KMS-11 (cell line): ENCODE data around the gene UBR4.

Source experiments
- H2AFZ ChIP-seq: fragments of 200-600 bp; sonication (generic); 2 replicates; pipeline ENCODE4 v1.6.1; 2016; ENCODE audit warnings: antibody characterized with exemption, mixed run types, low read depth
- H3K27ac ChIP-seq: fragments of 200-600 bp; sonication (generic); 2 replicates; pipeline ENCODE4 v1.6.1; 2016; ENCODE audit warnings: mild to moderate bottlenecking, mixed run types
- H3K27me3 ChIP-seq: fragments of 200-600 bp; sonication (generic); 2 replicates; pipeline ENCODE4 v1.6.1; 2017; ENCODE audit warnings: mild to moderate bottlenecking, low read depth, mixed run types, moderate library complexity; ENCODE audit not compliant: insufficient read depth
- H3K36me3 ChIP-seq: fragments of 200-600 bp; sonication (generic); 2 replicates; pipeline ENCODE4 v1.6.1; 2017; ENCODE audit warnings: mild to moderate bottlenecking, mixed run types; ENCODE audit not compliant: insufficient read depth
- H3K4me1 ChIP-seq: fragments of 200-600 bp; sonication (generic); 2 replicates; pipeline ENCODE4 v1.6.1; 2016; ENCODE audit warnings: mild to moderate bottlenecking, low read depth, mixed run types; ENCODE audit not compliant: poor library complexity, severe bottlenecking
- H3K4me2 ChIP-seq: fragments of 200-600 bp; sonication (generic); 2 replicates; pipeline ENCODE4 v1.7.0; 2016; ENCODE audit warnings: mild to moderate bottlenecking, mixed run types
- H3K4me3 ChIP-seq: fragments of 200-600 bp; sonication (generic); IDR thresholded peaks from 2 replicates; pipeline ENCODE4 v1.6.1; 2017; ENCODE audit warnings: low read depth, low read length, mixed read lengths; ENCODE audit not compliant: insufficient read depth
- H3K79me2 ChIP-seq: fragments of 200-600 bp; sonication (generic); 2 replicates; pipeline ENCODE4 v1.6.1; 2016; ENCODE audit warnings: low read depth, mixed run types; ENCODE audit not compliant: insufficient read depth
- H3K9ac ChIP-seq: fragments of 200-600 bp; sonication (generic); 2 replicates; pipeline ENCODE4 v1.6.1; 2016; ENCODE audit warnings: mild to moderate bottlenecking, mixed run types
- H4K20me1 ChIP-seq: fragments of 200-600 bp; sonication (generic); 2 replicates; pipeline ENCODE4 v1.6.1; 2016; ENCODE audit warnings: mild to moderate bottlenecking, mixed run types; ENCODE audit not compliant: insufficient read depth
- CTCF ChIP-seq: fragments of 200-600 bp; sonication (generic); conservative IDR thresholded peaks from 2 replicates; pipeline ENCODE4 v1.6.1; 2017; ENCODE audit warnings: low read depth, mild to moderate bottlenecking, antibody characterized with exemption, low read length, moderate library complexity, mixed read lengths

The UBR4 gene

GRCh38 chr1:19071674-19072281, 138.3 kb downstream of the UBR4 start:
- Histone ChIP-seq H4K20me1 (no peaks in the 10 kb centered on the region), H3K9ac (no peak overlapping the region), H3K36me3 (no peaks in the 10 kb centered on the region), H2AFZ (no peak overlapping the region), H3K4me1 (no peaks in the 10 kb centered on the region), H3K27ac (no peak overlapping the region), H3K4me2 (no peak overlapping the region), H3K4me3 (no peak overlapping the region), H3K27me3 (peaks cover 3% of the 10 kb centered on the region; the same call in 1 of the 2 replicates), H3K79me2 (no peaks in the 10 kb centered on the region)
- TF ChIP-seq CTCF: no peak

- no peak overlapping the region for H3K4me3 ChIP-seq
- no peaks in the 10 kb centered on the region for H3K4me1 ChIP-seq
- H4K20me1 ChIP-seq: no peaks in the 10 kb centered on the region
- no peaks in the 10 kb centered on the region for H3K36me3 ChIP-seq
- TF ChIP-seq CTCF: no peak
- no peak overlapping the region for H3K9ac ChIP-seq
- peaks cover 3% of the 10 kb centered on the region; the same call in 1 of the 2 replicates for H3K27me3 ChIP-seq
- no peak overlapping the region for H3K4me2 ChIP-seq
- no peak overlapping the region for H2AFZ ChIP-seq
- H3K27ac ChIP-seq: no peak overlapping the region
- no peaks in the 10 kb centered on the region for H3K79me2 ChIP-seq
Observed at GRCh38 chr1:19070891-19071621, 139.0 kb downstream of the UBR4 start.

GRCh38 chr1:19070197-19070651, 139.8 kb downstream of the UBR4 start:
- Histone ChIP-seq H3K4me2 (no peak overlapping the region), H4K20me1 (no peaks in the 10 kb centered on the region), H3K4me3 (no peak overlapping the region), H3K27me3 (peaks cover 3% of the 10 kb centered on the region; the same call in 1 of the 2 replicates), H2AFZ (no peak overlapping the region), H3K4me1 (no peaks in the 10 kb centered on the region), H3K79me2 (no peaks in the 10 kb centered on the region), H3K9ac (no peak overlapping the region), H3K27ac (no peak overlapping the region), H3K36me3 (no peaks in the 10 kb centered on the region)
- TF ChIP-seq CTCF: no peak

- Histone ChIP-seq H3K4me2 (no peak overlapping the region), H4K20me1 (no peaks in the 10 kb centered on the region), H3K36me3 (no peaks in the 10 kb centered on the region), H3K4me1 (no peaks in the 10 kb centered on the region), H3K9ac (no peak overlapping the region), H3K27ac (no peak overlapping the region), H3K79me2 (no peaks in the 10 kb centered on the region), H3K27me3 (peaks cover 3% of the 10 kb centered on the region; the same call in 1 of the 2 replicates), H3K4me3 (no peak overlapping the region), H2AFZ (no peak overlapping the region)
- TF ChIP-seq CTCF: no peak
Observed at GRCh38 chr1:19068639-19069276, 141.3 kb downstream of the UBR4 start.
